ENCODE results near the gene GJC2.

DNA sequence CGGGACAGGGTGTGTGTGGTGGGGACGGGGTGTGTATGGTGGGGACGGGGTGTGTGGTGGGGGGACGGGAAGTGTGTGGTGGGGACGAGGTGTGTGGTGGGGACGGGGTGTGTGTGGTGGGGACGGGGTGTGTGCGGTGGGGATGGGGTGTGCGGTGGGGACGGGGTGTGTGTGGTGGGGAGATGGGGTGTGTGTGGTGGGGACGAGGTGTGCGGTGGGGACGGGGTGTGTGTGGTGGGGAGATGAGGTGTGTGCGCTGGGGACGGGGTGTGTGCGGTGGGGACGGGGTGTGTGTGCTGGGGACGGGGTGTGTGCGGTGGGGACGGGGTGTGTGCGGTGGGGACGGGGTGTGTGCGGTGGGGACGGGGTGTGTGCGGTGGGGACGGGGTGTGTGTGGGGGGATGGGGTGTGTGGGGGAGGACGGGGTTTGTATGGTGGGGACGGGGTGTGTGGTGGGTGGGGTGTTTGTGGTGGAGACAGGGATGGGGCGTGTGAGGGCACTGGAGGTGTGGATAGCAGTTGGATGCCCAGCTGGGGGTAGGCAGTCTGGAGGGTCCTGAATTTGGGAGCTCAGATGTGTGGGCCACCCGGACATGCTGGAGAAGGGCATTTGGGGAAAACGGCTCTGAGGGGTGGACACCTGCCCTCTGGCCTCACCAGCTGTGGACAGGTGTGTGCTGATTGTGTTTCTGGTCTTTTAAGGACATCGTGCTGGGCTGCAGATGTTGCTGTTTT lies 32.7 kb downstream of the GJC2 start:
- no peak for TF ChIP-seq CTCF (IDR thresholded peaks at IDR 0.05; ENCODE audit: insufficient read depth, low read length)
- no peak for TF ChIP-seq REST (IDR thresholded peaks at IDR 0.05; ENCODE audit: insufficient replicate concordance, low read depth)
- no peak for TF ChIP-seq GABPA (IDR thresholded peaks at IDR 0.05; ENCODE audit: low read depth)
- TF ChIP-seq SPI1 (IDR thresholded peaks at IDR 0.05; ENCODE audit: borderline replicate concordance, low read depth): no peak
- no peak for TF ChIP-seq POLR2AphosphoS5 (IDR thresholded peaks at IDR 0.05; ENCODE audit: low read depth)

All from HL-60 (cell line).